Vagina (tissue), 2 donors: ENCODE measurements around the gene DDX5. TPM values are rescaled to one million over a fixed set of nuclear protein-coding genes. Genes with fewer than 3 reads are reported as not detected.

Experiments used
- DNase-seq, 2 donors: peaks; one replicate each; pipeline ENCODE4 v3.0.0-alpha.2; 2017; ENCODE audit errors: extremely low spot score in 2 of 2
- H3K27ac ChIP-seq: fragments of 200-600 bp; sonication (generic); one replicate; pipeline ENCODE4 v1.5.1; 2019
- H3K27me3 ChIP-seq: fragments of 200-600 bp; sonication (generic); one replicate; pipeline ENCODE4 v1.5.1; 2019
- H3K36me3 ChIP-seq, 2 donors: fragments of 200-600 bp; sonication (generic); one replicate each; pipeline ENCODE4 v1.5.1; 2017 to 2019
- H3K4me1 ChIP-seq: fragments of 200-600 bp; sonication (generic); one replicate; pipeline ENCODE4 v1.5.1; 2019
- H3K4me3 ChIP-seq, 2 donors: fragments of 200-600 bp; sonication (generic); 1 replicate in 1 of 2; 2 replicates in 1 of 2; pipeline ENCODE4 v1.5.1; 2016 to 2019
- H3K9me3 ChIP-seq: fragments of 200-600 bp; sonication (generic); one replicate; pipeline ENCODE4 v1.5.1; 2019
- CTCF ChIP-seq, 3 experiments: fragments of 450-650 bp in 2 of 3; fragments of 200-600 bp in 1 of 3; sonication (generic) in 1 of 3; IDR thresholded peaks; one replicate each; pipeline ENCODE4 v1.5.1; 2017 to 2019; ENCODE audit warnings: antibody characterized with exemption in 3 of 3, mild to moderate bottlenecking in 2 of 3, moderate library complexity in 2 of 3
- POLR2A ChIP-seq, 2 donors: fragments of 450-650 bp; IDR thresholded peaks; one replicate each; pipeline ENCODE4 v1.6.1; 2017; ENCODE audit warnings: antibody characterized with exemption in 2 of 2, mild to moderate bottlenecking in 2 of 2, moderate library complexity in 2 of 2
- POLR2AphosphoS5 ChIP-seq, 2 donors: sonication (generic); formaldehyde crosslinking; IDR thresholded peaks; one replicate each; pipeline ENCODE4 v1.9.0; 2017; ENCODE audit warnings: antibody characterized with exemption in 2 of 2, mild to moderate bottlenecking in 2 of 2, low read depth in 1 of 2; ENCODE audit not compliant: insufficient read depth in 1 of 2
- intact Hi-C: fragments of 100-400 bp; cut with DNase I; formaldehyde crosslinking; loops from one replicate; pipeline ENCODE4 v1.15.1; 2023
- total RNA-seq: library from RNA; depleted of rRNA; stranded (reverse); fragments of >200 nt; gene quantifications from one replicate; pipeline ENCODE4 v1.2.3, GENCODE V29; 2016

Gene DDX5
- total RNA-seq, 1 donor from 2014 or later, result 618 TPM

- intact Hi-C loops, result loop anchor here (5.0 to 10.0 kb wide), 2 partner anchors 69 to 186 kb away; no protein-coding TSS in a partner anchor
- H3K4me1 ChIP-seq, result peaks cover 24% of the 10 kb centered on the region
- no peaks in the 10 kb centered on the region for H3K27me3 ChIP-seq
- no peak overlapping the region for H3K27ac ChIP-seq
- no peak for TF ChIP-seq POLR2AphosphoS5 (IDR thresholded peaks at IDR 0.05; ENCODE audit: insufficient read depth in 1 of 2, low read depth in 1 of 2)
- TF ChIP-seq CTCF (IDR thresholded peaks at IDR 0.05), result peak in 1 of 3 experiments; percentile 43
- no peak for TF ChIP-seq POLR2A (IDR thresholded peaks at IDR 0.05)
- DNase-seq, result no peak
- H3K9me3 ChIP-seq, result no peaks in the 10 kb centered on the region
- no peak overlapping the region for H3K4me3 ChIP-seq
- peaks cover 4 to 17% of the 10 kb centered on the region in 2 donors for H3K36me3 ChIP-seq
Observed at GRCh38 chr17:64491034-64491860, 14.8 kb downstream of the DDX5 start.

- H3K36me3 ChIP-seq, result peaks cover 4 to 30% of the 10 kb centered on the region in 2 donors
- no peaks in the 10 kb centered on the region for H3K9me3 ChIP-seq
- no peaks in the 10 kb centered on the region for H3K4me1 ChIP-seq
- intact Hi-C loops, result no loop called here
- no peak overlapping the region for H3K27ac ChIP-seq
- no peak overlapping the region for H3K4me3 ChIP-seq
- no peaks in the 10 kb centered on the region for H3K27me3 ChIP-seq
- no peak for DNase-seq
- TF ChIP-seq POLR2AphosphoS5 (IDR thresholded peaks at IDR 0.05; ENCODE audit: insufficient read depth in 1 of 2, low read depth in 1 of 2), result no peak
- no peak for TF ChIP-seq CTCF (IDR thresholded peaks at IDR 0.05)
- no peak for TF ChIP-seq POLR2A (IDR thresholded peaks at IDR 0.05)
Observed at GRCh38 chr17:64488301-64488700, 17.8 kb downstream of the DDX5 start.

GRCh38 chr17:64484380-64484779 lies 21.7 kb downstream of the DDX5 start:
- no peak overlapping the region for H3K27ac ChIP-seq
- no peak overlapping the region for H3K4me3 ChIP-seq
- no peaks in the 10 kb centered on the region for H3K4me1 ChIP-seq
- no peak for DNase-seq
- H3K27me3 ChIP-seq, result no peaks in the 10 kb centered on the region
- TF ChIP-seq POLR2A (IDR thresholded peaks at IDR 0.05), result no peak
- no peak for TF ChIP-seq POLR2AphosphoS5 (IDR thresholded peaks at IDR 0.05; ENCODE audit: insufficient read depth in 1 of 2, low read depth in 1 of 2)
- TF ChIP-seq CTCF (IDR thresholded peaks at IDR 0.05), result no peak
- intact Hi-C loops, result no loop called here
- peaks cover 0 to 37% of the 10 kb centered on the region in 2 donors for H3K36me3 ChIP-seq
- no peaks in the 10 kb centered on the region for H3K9me3 ChIP-seq

GRCh38 chr17:64480951-64481350 lies 25.1 kb downstream of the DDX5 start:
- no peak overlapping the region for H3K4me3 ChIP-seq
- no peaks in the 10 kb centered on the region for H3K4me1 ChIP-seq
- no peak for DNase-seq
- no peak overlapping the region for H3K27ac ChIP-seq
- peaks cover 0 to 35% of the 10 kb centered on the region in 2 donors for H3K36me3 ChIP-seq
- no peaks in the 10 kb centered on the region for H3K9me3 ChIP-seq
- intact Hi-C loops, result no loop called here
- no peaks in the 10 kb centered on the region for H3K27me3 ChIP-seq
- no peak for TF ChIP-seq CTCF (IDR thresholded peaks at IDR 0.05)
- no peak for TF ChIP-seq POLR2AphosphoS5 (IDR thresholded peaks at IDR 0.05; ENCODE audit: insufficient read depth in 1 of 2, low read depth in 1 of 2)
- TF ChIP-seq POLR2A (IDR thresholded peaks at IDR 0.05), result no peak

GRCh38 chr17:64477849-64478248 lies 28.2 kb downstream of the DDX5 start:
- no peak for DNase-seq
- Histone ChIP-seq H3K4me3 (no peak overlapping the region), H3K9me3 (no peaks in the 10 kb centered on the region), H3K27ac (no peak overlapping the region), H3K4me1 (no peaks in the 10 kb centered on the region), H3K36me3 (peaks cover 0 to 18% of the 10 kb centered on the region in 2 donors), H3K27me3 (no peaks in the 10 kb centered on the region)
- intact Hi-C loops, result no loop called here
- TF ChIP-seq CTCF (IDR thresholded peaks at IDR 0.05) (no peak), POLR2AphosphoS5 (IDR thresholded peaks at IDR 0.05; ENCODE audit: insufficient read depth in 1 of 2, low read depth in 1 of 2) (no peak), POLR2A (IDR thresholded peaks at IDR 0.05) (no peak)
